NCI-H226 (cell line): Measurements from ENCODE around the gene NCF1.
A peak's percentile ranks its signal among the peaks of the same experiment; 100 is the strongest.
"Not testable (repeated sequence)": the region's sequence is repeated elsewhere in the genome, so short reads cannot be mapped to it uniquely, and the experiment has no call there.

Source experiments
- DNase-seq: peaks from one replicate; pipeline ENCODE4 v3.0.0-alpha.2; 2015

The NCF1 gene

DNA sequence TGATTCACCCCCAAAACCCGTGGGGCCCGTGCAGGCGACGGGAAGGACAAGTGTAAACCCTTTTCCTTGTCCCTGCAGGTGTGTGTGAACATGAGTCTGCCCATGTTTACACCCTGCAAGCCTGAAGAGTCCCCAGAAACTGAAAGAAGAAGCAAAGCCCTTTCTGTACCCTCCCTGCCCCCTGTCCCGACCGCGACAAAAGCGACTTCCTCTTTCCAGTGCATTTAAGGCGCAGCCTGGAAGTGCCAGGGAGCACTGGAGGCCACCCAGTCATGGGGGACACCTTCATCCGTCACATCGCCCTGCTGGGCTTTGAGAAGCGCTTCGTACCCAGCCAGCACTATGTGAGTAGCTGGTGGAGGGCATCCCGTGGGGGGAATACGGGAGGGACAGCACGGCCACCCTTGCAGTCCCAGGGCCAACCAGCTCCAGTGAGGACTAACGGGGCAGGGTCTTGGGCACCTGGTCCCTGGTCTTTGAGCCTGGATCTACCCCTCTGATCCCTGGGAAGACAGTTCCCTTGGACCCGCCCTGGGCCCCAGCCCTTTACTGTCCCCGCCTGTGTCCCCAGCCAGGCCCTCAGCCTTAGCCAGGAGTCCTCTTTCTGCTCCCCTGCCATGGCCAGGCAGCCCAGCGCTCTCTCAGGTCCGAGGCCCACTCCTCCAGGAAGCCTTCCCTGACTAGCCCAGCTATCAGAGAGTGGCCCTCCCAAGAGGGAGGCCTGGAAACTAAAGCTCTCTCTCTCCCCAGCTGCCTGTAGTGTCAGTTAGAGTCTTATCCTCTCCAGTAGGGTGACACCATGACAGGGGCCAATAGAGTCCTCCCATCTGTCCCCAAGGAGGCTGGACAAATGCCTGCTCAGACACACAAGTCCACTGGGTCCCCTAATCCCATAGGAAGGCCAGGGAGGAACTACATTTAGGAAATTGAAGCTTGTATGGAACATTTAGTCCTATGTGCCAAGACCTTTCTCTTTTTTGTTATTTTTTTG, at the start of gene NCF1:
TSS of gene NCF1 (plus strand) at position 252 of the 991 bp plus-strand sequence. CDS start at position 273, 21 bp downstream.
- DNase-seq: not testable (repeated sequence)

DNA sequence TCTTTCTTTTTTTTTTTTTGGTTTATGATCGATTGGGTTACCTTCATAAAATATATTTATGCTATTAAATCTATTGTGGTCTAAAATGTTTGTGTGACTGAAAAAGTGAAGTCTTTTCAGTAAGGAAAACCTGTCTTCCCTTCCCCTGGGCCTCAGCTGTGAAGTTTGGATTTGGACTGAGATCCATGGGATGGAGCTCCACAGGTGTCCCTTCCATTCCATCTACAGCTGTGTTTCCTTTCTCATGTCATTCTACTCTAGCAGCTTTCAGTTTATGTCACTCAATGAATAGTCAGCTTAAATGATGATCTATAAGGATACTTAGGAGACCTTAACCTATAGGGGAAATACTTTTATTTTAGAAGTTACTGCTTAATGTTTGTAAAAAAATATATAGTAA, 48.0 kb upstream of the NCF1 start:
- no peak for DNase-seq

DNA sequence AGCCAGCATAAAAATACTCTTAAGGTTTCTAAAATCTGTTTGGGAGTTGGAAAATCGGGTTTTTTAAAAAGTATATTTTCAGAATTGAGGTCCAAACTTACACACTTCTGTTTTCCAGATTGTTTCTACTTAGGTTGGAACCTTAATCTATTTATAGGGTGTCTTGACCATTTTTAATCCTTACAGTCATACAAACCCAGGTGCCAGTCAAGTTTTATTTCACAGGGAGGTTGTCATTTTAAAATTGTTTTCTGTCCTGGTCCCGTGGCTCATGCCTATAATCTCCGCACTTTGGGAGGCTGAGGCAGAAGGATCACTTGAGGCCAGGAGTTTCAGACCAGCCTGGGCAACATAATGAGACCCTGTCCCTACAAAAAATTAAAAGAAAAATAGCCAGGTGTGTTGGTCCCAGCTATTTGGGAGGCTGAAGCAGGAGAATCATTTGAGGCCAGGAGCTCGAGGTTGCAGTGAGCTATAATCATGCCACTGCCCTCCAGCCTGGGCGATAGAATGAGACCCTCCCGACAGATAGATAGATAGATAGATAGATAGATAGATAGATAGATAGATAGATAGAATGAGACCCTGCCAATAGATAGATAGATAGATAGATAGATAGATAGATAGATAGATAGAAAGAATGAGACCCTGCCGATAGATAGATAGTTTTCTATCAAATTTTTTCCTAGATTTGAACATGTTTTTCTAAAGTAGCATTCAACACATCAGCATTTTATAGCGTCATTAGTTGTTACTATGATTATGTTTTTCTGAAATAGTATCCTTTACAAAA, 47.3 kb upstream of the NCF1 start:
- DNase-seq: no peak

DNA sequence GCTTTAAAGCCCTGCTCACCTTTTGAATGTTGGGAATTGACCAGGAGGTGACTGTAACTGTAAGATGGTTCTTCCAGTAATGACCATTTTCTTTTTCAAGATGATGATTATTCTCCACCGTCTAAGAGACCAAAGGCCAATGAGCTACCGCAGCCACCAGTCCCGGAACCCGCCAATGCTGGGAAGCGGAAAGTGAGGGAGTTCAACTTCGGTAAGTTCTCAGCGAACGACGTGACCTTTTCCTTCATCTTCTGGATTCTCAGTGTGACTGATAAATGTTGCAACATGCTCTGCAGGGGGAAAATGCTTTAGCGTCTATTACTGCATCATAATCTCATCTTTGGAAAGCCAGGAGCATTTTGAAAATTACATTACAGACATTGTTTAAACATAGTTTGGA, 45.1 kb upstream of the NCF1 start:
- DNase-seq: not testable (repeated sequence)

DNA sequence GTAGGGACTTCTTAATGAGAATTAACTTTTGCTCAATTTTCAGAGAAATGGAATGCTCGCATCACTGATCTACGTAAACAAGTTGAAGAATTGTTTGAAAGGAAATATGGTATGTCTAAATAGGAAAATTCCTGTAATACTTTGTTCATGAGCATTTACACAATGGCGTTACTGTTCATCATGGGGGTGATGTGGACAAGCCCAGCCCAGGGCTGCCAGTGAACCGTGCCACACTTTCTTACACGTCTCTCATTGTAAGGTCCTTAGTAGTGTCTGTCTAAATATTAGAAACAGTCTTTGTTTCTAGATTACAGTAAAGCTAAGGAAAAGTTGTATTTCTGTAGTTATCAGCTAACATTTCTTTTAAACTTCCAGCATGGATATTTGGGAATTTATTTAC, 43.6 kb upstream of the NCF1 start:
- not testable (repeated sequence) for DNase-seq

DNA sequence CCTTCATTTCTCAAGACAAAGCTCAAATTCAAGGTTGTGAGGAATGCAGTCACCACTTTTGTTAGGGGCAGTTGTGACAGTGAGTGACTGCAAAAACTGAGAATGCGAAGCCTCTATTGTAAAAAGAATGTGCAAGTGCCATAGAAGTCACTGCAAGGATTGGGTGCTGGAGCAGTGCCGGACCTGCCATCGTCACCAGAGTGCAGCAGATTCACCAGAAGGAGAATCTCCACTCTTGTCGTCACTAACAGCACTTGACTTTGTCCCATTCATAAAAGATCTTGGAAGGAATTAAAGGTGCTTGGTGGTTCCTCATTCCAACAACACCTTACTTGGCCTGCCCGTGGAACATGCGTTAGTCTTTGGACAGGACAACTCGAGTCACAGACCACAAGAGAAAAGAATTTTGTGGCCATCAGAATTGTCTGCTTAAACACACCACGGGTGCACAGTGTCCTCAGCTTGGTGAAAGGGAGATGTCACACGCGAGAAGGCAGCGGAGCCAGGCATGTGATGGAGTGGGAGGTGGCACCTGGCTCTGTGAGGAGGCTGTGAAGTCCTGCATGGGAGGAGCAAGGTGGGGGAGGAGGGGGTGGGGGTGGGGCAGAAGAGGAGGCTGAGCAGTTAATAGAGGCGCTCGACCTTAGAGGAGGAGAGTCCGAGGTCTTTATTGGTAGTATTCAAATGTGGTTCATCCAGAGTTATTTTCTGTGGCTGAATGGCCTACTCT, 33.7 kb upstream of the NCF1 start:
- DNase-seq: not testable (repeated sequence)

DNA sequence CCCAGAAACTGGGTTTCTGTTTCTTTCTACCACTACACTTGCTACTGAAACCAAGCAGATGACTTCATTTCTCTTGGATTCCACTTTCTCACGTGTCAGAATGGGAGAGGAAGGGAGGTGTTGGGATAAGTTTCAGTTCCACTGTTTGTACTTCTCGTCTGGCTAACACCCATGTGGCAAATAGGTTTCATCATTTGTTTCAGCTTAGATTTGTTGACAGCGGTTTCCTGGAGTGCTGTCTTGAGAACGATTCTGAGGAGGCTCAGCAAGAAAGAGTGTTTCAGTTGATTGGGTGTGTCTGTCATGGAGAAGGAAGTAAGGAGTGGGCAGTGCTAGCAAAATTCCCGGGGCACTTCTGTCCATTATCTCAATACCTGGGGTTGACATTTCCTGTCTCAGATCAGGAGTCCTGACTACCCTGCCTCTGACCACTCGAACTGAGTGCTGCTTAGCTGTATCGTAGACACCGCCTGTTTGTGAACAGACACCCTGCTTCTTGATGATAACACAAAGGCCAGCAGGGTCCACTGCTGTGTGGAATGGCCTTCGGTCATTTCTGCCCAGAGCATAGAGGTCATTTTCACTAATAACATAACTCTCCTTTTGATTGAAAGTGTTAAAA, 29.8 kb upstream of the NCF1 start:
- not testable (repeated sequence) for DNase-seq

DNA sequence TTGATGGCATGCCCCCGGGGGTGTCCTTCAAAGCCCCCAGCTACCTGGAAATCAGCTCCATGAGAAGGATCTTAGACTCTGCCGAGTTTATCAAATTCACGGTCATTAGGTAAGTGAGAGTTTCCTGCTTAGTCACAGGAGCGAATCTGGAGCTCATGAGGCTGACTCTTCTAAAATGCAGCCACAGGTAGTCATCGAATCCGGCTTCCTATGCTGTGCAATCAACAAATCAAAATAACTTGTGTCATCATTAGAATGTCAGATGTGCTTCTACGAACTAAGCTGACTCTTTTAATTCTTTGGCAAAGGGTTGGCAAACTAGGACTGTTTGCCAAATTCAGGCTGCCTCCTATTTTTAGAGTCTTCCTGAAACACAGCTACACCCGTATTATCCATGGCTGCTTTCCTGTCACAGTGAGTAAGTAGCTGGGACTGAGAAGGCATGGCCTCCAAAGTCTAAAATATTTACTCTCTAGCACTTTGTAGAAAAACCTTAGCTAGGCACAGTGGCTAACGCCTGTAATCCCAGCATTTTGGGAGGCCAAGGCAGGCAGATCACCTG, 19.8 kb upstream of the NCF1 start:
- DNase-seq: not testable (repeated sequence)

DNA sequence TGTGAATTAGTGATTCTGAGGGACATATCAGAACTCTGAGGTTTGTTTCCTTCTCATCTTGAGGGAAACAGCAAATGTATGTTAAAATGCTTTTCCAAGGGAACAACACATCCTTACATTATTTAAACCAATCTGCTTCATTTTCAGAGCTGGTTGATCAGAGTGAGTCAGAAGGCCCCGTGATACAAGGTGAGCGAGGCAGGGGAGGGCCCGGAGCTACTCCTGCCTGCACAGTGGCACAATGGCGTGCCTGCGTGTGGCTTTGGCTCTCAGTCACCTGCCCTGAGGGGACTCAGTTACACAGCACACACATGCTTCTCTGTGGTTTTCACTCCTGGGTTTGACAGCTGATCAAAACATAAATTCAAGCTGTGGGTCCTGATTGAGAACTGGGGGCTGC, 17.1 kb upstream of the NCF1 start:
- DNase-seq: not testable (repeated sequence)

DNA sequence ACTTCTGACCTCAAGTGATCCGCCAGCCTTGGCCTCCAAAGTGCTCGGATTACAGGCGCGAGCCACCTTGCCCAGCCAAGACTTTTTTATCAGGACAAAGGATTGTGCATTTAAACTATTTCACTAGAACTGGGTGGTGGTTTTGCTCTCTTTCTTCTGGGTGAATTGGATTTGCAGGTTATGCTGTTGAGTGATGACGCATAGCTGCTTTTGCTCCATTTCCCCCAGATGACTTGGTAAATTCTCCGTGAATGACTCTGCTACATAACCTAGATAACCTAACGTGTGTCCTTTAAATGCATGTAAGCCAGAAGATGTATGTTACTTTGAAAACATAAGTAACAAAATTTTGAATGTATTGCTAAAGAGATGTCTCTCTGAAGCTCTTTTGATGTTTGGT, 15.5 kb upstream of the NCF1 start:
- not testable (repeated sequence) for DNase-seq

DNA sequence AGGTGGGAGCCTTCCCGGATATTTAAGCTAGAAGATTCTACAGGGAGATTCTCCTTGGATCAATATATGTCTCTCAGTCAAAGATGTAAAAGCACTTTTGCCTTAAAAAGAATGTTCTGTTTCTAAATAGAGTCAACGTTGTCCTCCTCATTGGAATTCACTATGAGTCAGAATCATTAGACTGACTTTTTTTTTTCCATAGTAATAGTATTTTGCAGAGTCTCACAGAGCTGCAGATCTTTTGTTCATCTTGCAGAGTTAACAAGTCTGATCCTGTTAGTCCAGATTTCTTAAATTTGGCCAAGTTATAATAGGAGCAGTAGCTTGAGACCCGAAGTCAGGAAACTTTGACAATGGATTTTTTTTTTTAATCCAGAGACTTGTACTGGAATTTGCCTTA, 14.8 kb upstream of the NCF1 start:
- not testable (repeated sequence) for DNase-seq

DNA sequence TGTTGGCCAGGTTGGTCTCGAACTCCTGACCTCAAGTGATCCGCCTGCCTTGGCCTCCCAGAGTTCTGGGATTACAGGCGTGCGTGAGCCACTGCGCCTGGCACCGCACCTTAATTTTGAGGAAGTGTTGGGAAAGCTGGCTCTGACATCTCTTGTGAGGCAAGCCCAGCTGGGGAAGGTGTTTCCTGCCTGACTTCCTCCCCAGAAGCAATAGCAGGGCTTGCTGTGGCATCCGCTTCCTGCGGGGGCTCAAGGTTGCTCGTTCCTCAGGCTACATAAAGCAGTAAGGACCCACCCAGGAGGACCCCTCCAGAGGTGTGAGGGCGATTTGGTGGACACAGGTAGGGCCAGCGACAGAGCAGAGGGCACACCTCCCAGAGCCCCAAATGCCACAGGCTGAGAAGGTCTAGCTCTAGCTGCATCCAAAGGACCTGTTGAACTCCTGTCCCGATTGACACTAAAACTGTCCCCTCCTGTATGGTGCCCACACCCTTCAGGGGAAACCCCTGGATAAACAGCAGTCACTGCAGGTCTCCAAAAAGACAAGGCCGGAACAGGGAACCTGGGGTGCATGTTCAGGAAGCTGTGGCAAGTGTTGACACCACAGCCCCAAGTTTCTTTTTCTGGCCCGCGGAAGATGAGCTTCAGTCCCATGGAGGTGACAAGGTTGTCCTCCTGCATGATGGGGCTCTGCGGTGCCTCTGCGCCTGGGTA, 8.4 kb upstream of the NCF1 start:
- not testable (repeated sequence) for DNase-seq

DNA sequence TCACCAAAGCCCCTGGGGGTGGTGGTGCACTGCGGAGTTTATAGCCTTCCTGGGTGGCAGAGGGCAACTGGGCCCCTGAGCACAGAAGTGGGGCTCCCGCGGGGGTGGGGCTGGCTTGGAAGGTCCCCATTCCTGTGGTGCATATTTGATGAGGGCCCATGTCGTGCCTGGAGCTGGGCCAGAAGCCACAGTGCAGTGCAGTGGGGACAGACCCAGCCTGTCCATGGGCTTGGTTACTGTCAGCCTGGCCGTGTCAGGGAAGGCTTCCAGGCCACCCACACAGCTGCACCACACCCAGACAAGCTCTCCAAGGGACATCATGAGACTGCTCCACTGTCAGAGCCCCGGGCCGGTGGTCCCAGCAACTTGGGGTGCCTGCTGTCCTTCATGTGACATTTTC, 7.3 kb upstream of the NCF1 start:
- not testable (repeated sequence) for DNase-seq

DNA sequence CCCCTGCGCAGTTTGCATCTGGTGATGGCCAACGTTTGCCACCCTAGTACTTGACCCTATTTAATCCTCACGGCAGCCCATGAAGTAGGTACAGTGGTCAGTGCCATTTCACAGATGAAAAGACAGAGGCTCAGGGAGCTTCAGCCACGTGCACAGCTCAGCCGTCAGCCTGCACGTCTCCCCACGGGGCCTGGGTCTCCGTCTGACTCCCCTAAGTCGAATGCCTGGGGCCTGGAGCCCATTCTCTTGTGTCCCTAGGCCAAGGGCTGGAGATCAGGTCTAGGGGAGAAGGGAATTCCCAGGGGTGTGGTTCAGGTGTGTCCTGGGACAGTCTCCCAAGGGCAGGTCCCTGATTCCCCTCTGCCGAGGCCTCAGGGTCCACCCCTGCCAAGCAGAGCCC, 6.8 kb upstream of the NCF1 start:
- peak; percentile 1 for DNase-seq

DNA sequence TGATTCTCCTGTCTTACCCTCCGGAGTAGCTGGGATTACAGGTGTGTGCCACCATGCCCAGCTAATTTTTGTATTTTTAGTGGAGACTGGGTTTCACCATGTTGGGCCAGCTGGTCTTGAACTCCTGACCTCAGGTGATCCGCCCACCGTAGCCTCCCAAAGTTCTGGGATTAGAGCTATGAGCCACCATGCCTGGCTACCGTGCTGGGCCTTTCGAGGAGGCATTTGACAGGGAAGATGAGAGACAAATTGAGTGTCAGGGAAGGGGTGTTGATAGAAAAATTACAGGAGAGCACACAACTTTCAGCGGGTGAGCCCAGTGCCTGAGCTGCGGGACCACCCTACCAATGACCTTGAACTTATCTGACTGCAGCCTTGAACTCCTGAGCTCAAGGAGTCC, 3.7 kb upstream of the NCF1 start:
- not testable (repeated sequence) for DNase-seq

DNA sequence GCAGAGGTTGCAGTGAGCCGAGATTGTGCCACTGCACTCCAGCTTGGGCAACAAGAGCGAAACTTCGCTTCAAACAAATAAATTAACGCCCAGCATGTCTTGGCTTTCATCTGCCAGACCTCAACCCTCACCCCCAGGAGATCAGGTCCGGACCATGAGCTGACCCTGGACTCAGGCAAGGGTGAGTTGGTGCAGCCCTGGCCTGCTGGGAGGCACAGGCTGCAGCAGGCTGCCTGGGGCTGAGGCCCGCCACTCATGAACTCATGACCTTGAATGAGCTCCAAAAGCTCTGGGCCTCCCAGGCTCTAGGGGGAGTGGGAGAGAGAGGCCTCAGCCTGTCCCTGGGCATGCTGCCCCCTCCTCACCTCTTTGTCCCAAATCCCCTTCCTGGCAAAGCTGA, 1.7 kb upstream of the NCF1 start:
- DNase-seq: not testable (repeated sequence)

DNA sequence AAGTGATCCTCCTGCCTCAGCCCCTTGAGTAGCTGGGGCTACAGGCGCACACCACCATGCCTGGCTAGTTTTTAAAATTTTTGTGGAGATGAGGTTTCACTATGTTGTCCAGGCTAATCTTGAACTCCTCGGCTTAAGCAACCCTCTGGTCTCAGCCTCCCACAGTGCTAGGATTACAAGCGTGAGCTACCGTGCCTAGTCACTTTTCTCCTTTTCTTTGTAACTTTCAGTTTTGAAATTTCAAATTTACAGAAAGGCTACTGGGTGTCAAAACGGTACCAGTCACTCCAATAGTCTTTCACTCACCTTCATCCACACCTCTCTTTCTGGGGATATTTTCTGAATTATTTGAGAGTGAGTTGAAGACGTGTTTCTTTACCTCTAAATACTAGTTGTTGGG, 1.3 kb downstream of the NCF1 start:
- DNase-seq: not testable (repeated sequence)

DNA sequence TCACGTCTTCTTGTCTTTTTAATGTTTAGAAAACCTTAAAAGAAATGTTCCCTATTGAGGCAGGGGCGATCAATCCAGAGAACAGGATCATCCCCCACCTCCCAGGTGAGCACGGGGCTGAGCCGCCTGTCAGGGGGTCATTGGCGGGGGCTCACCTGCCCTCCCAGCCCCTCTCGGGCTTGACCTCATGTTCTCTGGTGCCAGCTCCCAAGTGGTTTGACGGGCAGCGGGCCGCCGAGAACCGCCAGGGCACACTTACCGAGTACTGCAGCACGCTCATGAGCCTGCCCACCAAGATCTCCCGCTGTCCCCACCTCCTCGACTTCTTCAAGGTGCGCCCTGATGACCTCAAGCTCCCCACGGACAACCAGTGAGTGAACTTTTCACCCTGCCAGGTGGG, 5.2 kb downstream of the NCF1 start:
- DNase-seq: not testable (repeated sequence)

DNA sequence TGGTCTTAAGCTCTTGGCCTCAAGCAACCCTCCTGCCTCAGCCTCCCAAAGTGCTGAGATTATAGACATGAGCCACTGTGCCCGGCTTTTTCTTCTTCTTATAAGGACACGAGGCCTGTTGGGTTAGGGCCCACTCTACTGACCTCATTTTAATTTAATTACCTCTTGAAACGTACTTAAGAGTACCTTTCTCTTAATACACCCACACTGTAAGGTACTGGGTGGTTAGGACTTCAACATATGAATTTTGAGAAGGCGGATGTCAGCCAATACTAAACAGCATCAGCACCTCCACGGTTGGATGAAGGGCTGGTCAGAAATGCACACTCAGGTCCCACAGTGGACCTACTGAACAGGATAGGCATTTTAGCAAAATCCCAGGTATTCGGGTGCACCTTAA, 7.9 kb downstream of the NCF1 start:
- not testable (repeated sequence) for DNase-seq

DNA sequence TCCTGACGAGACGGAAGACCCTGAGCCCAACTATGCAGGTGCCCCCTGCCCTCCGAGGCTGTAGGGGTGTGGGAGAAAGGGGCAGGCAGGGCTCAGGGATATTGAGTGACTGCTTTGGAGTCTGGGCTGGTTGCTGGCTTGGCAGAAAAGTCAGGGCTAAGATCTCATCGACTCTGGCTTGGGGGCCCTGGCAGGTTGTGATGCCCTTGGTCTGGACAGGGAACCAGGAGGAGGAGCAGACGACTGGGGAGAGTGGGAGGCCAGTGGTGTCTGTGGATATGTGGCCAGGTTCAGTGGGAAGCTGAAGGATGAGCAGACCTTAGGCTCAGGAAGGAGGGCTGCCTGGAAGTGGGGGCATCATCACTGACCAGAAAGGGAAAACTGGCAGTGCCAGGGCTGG, 9.8 kb downstream of the NCF1 start:
- DNase-seq: not testable (repeated sequence)

DNA sequence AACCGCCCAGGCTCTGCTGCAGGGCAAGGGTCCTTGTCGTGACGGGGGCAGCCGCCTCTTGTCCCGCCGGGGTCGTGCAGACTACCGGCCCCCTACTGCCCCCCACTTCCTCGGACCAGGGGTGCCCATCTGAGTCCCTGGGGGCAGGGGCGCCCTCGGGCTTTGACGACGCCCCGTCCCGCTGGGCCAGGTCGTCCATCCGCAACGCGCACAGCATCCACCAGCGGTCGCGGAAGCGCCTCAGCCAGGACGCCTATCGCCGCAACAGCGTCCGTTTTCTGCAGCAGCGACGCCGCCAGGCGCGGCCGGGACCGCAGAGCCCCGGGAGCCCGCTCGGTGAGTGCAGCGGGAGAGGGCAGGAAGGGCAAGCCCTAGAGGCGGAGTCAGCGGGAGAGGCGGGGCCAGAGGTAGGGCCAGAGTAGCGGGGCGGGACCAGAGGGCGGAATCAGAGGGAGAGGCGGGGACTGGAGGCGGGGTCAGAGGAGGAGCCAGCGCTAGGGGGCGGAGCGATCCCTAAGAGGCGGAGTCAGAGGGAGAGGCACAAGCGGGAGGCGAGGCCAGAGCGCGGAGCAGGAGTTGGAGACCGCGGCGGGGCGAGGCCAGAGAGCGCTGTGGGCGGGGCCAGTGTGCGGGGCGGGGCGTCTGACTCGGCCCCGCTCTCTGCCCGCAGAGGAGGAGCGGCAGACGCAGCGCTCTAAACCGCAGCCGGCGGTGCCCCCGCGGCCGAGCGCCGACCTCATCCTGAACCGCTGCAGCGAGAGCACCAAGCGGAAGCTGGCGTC, 14.7 kb downstream of the NCF1 start:
- peak; percentile 63 for DNase-seq
